ENCODE measurements around the gene LMAN2. TPM values are rescaled to one million over a fixed set of nuclear protein-coding genes. Genes with fewer than 3 reads are reported as not detected.
A peak's percentile ranks its signal among the peaks of the same experiment; 100 is the strongest.

Gene LMAN2
- total RNA-seq, 4 donors from 2014 or later: 119 to 191 (median 160) TPM

- no peaks in the 10 kb centered on the region for H3K9me3 ChIP-seq
- DNase-seq (ENCODE audit: low spot score in 2 of 2): no peak
- H3K4me1 ChIP-seq: peaks cover 40% of the 10 kb centered on the region
- H3K4me3 ChIP-seq: no peak overlapping the region
- H3K27me3 ChIP-seq: no peaks in the 10 kb centered on the region
- WGBS: 79% methylated on average over 1 of the region's 1 CpG
- H3K36me3 ChIP-seq: no peaks in the 10 kb centered on the region
- TF ChIP-seq POLR2AphosphoS5 (IDR thresholded peaks at IDR 0.05): no peak
- TF ChIP-seq POLR2A (IDR thresholded peaks at IDR 0.05): no peak
- H3K27ac ChIP-seq: no peak overlapping the region
Observed at GRCh38 chr5:177355162-177355867, 3.8 kb upstream of the LMAN2 start.

GRCh38 chr5:177354711-177355110 lies 3.2 kb upstream of the LMAN2 start:
- no peak for DNase-seq (ENCODE audit: low spot score in 2 of 2)
- Histone ChIP-seq H3K4me1 (peaks cover 46% of the 10 kb centered on the region), H3K27ac (no peak overlapping the region), H3K36me3 (no peaks in the 10 kb centered on the region), H3K4me3 (no peak overlapping the region), H3K27me3 (no peaks in the 10 kb centered on the region), H3K9me3 (no peaks in the 10 kb centered on the region)
- TF ChIP-seq POLR2A (IDR thresholded peaks at IDR 0.05) (no peak), EP300 (IDR thresholded peaks at IDR 0.05) (no peak), POLR2AphosphoS5 (IDR thresholded peaks at IDR 0.05) (no peak), CTCF (IDR thresholded peaks at IDR 0.05) (no peak)
- 65% methylated on average over 3 of the region's 3 CpGs for WGBS

GRCh38 chr5:177354256-177354655 lies 2.8 kb upstream of the LMAN2 start:
- H3K36me3 ChIP-seq: peaks cover 1% of the 10 kb centered on the region
- H3K9me3 ChIP-seq: no peaks in the 10 kb centered on the region
- 88% methylated on average over 3 of the region's 3 CpGs for WGBS
- peaks cover 49% of the 10 kb centered on the region for H3K4me1 ChIP-seq
- H3K27me3 ChIP-seq: no peaks in the 10 kb centered on the region
- H3K4me3 ChIP-seq: no peak overlapping the region
- DNase-seq (ENCODE audit: low spot score in 2 of 2): no peak
- no peak overlapping the region for H3K27ac ChIP-seq
- TF ChIP-seq EP300 (IDR thresholded peaks at IDR 0.05) (no peak), CTCF (IDR thresholded peaks at IDR 0.05) (no peak), POLR2A (IDR thresholded peaks at IDR 0.05) (no peak)

GRCh38 chr5:177353093-177353492 lies 1.6 kb upstream of the LMAN2 start:
- WGBS: 72% methylated on average over 5 of the region's 5 CpGs
- Histone ChIP-seq H3K36me3 (peaks cover 6% of the 10 kb centered on the region), H3K27me3 (no peaks in the 10 kb centered on the region), H3K4me1 (peaks cover 44% of the 10 kb centered on the region), H3K9me3 (no peaks in the 10 kb centered on the region), H3K27ac (no peak overlapping the region), H3K4me3 (no peak overlapping the region)
- DNase-seq (ENCODE audit: low spot score in 2 of 2): no peak
- no peak for TF ChIP-seq POLR2AphosphoS5 (IDR thresholded peaks at IDR 0.05)
- no peak for TF ChIP-seq EP300 (IDR thresholded peaks at IDR 0.05)
- no peak for TF ChIP-seq CTCF (IDR thresholded peaks at IDR 0.05)
- no peak for TF ChIP-seq POLR2A (IDR thresholded peaks at IDR 0.05)

DNA sequence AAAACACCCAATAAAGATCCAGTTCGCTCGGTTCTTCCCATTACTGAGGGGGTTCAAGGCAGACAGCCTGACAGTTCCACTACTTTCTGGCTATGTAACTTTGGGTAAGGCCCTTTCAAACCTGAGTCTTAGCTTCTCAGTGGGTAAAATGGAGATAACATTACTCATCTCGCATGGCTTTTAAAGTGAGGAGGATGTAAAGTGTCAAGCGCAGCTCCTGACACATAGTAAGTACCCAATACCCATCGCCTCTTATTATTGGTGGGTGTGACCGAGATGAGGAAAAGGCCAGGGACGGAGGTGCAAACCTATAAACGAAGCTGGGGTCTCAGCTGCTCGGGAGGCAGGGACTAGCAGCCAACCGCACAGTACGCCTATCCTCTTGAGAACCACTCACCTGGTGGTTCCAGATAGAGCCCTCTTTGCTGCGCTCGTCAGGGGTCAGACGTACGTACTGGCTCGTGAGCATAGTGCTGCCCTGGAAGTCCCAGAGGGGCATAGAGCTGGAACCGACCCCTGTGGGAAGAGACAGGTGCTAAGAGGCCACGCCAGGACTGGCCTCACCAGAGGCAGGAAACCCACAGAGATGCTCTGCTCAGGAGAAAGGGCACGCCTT lies 584 bp downstream of the LMAN2 start:
- DNase-seq (ENCODE audit: low spot score in 2 of 2): no peak
- peak overlapping the region; percentile 94 for H3K4me3 ChIP-seq
- peak overlapping the region; percentile 97 for H3K27ac ChIP-seq
- H3K9me3 ChIP-seq: no peaks in the 10 kb centered on the region
- 10% methylated on average over 19 of the region's 19 CpGs for WGBS
- peaks cover 13% of the 10 kb centered on the region for H3K36me3 ChIP-seq
- peaks cover 32% of the 10 kb centered on the region for H3K4me1 ChIP-seq
- H3K27me3 ChIP-seq: no peaks in the 10 kb centered on the region
- no peak for TF ChIP-seq POLR2A (IDR thresholded peaks at IDR 0.05)
- TF ChIP-seq POLR2AphosphoS5 (IDR thresholded peaks at IDR 0.05): no peak
- TF ChIP-seq EP300 (IDR thresholded peaks at IDR 0.05): no peak
- no peak for TF ChIP-seq CTCF (IDR thresholded peaks at IDR 0.05)

All from suprapubic skin (tissue), 4 donors.